Activated naive CD4-positive, alpha-beta T cell treated with anti-CD3 and anti-CD28 coated beads, Interleukin-2, amount 50 U/mL, for 24 hours (primary cell): Measurements from ENCODE around the gene WNT9A.

ENCODE experiments used
- H3K27ac Mint-ChIP-seq: one replicate; pipeline ENCODE4 v1.8.0; 2021; ENCODE audit warnings: mild to moderate bottlenecking, mixed read lengths
- H3K27me3 Mint-ChIP-seq: one replicate; pipeline ENCODE4 v1.8.0; 2021; ENCODE audit warnings: mixed read lengths
- H3K36me3 Mint-ChIP-seq: one replicate; pipeline ENCODE4 v1.8.0; 2021; ENCODE audit warnings: mixed read lengths
- H3K4me1 Mint-ChIP-seq: one replicate; pipeline ENCODE4 v1.8.0; 2021; ENCODE audit warnings: mixed read lengths
- H3K4me3 Mint-ChIP-seq: one replicate; pipeline ENCODE4 v1.8.0; 2021; ENCODE audit warnings: mild to moderate bottlenecking, mixed read lengths
- H3K9me3 Mint-ChIP-seq: one replicate; pipeline ENCODE4 v1.8.0; 2021; ENCODE audit warnings: mixed read lengths

WNT9A gene

GRCh38 chr1:227961651-227962466, 14.1 kb upstream of the WNT9A start:
- H3K9me3 Mint-ChIP-seq: no peaks in the 10 kb centered on the region
- no peak overlapping the region for H3K4me3 Mint-ChIP-seq
- H3K27me3 Mint-ChIP-seq: peaks cover 10% of the 10 kb centered on the region
- H3K36me3 Mint-ChIP-seq: peaks cover 1% of the 10 kb centered on the region
- no peak overlapping the region for H3K27ac Mint-ChIP-seq
- H3K4me1 Mint-ChIP-seq: no peaks in the 10 kb centered on the region

GRCh38 chr1:227959325-227959860, 11.7 kb upstream of the WNT9A start:
- Mint-ChIP-seq H3K27me3 (peaks cover 22% of the 10 kb centered on the region), H3K4me3 (no peak overlapping the region), H3K36me3 (peaks cover 1% of the 10 kb centered on the region), H3K9me3 (no peaks in the 10 kb centered on the region), H3K27ac (no peak overlapping the region), H3K4me1 (no peaks in the 10 kb centered on the region)

- Mint-ChIP-seq H3K9me3 (no peaks in the 10 kb centered on the region), H3K4me3 (no peak overlapping the region), H3K4me1 (no peaks in the 10 kb centered on the region), H3K36me3 (peaks cover 1% of the 10 kb centered on the region), H3K27ac (no peak overlapping the region), H3K27me3 (peaks cover 24% of the 10 kb centered on the region)
Measured at GRCh38 chr1:227958617-227959324, 11.0 kb upstream of the WNT9A start.

GRCh38 chr1:227955808-227956207, 8.1 kb upstream of the WNT9A start:
- Mint-ChIP-seq H3K4me3 (no peak overlapping the region), H3K27ac (no peak overlapping the region), H3K4me1 (no peaks in the 10 kb centered on the region), H3K9me3 (no peaks in the 10 kb centered on the region), H3K36me3 (peaks cover 1% of the 10 kb centered on the region), H3K27me3 (peaks cover 24% of the 10 kb centered on the region)

DNA sequence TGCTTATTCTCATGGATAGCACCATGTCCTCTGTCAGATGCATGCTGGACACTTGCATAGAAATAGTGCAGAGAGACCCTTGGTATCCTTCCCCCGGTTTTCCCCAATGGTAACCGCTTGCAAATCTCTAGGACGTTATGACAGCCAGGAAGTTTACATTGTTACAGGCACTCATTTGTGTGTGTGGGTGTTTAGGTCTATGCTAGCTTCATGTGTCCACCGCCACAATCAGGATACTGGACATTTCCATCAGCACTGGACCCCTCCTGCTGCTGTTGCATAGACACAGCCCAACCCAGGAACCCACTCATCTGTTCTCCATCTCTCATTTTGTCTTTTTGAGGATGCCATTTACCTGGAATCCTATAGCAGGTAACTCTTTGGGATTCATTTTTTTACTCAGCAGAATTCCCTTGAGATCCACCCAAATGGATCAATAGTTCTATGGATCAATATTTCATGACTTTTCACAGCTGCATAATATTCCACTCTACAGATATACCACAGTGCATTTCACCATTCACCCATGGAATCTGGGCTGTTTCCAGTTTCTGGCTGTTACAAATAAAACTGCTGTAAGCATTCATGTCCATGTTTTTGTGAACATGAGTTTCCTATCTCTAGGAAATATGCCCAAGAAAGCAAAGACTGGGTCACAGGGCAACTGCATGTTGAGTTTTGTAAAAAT, 6.6 kb upstream of the WNT9A start:
- H3K4me1 Mint-ChIP-seq: no peaks in the 10 kb centered on the region
- no peak overlapping the region for H3K27ac Mint-ChIP-seq
- peaks cover 26% of the 10 kb centered on the region for H3K27me3 Mint-ChIP-seq
- no peaks in the 10 kb centered on the region for H3K9me3 Mint-ChIP-seq
- H3K36me3 Mint-ChIP-seq: peaks cover 1% of the 10 kb centered on the region
- H3K4me3 Mint-ChIP-seq: no peak overlapping the region

DNA sequence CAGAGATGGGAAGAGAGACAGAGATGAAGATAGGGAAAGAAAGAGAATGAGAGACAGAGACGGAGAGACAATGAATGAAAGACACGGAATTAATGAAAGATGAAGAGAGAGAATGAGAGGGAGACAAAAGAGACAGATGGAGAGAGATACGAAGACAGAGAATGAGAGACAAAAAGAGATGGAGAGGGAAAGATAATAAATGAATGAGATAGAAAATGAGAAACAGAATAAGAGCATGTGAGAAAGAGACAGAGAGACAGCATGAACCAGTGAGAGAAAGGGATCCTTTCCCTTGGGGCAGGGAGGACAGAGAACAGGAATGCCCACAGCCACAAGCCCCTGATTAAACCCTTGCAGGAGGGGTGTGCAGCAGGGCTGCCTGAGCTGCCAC, 5.3 kb upstream of the WNT9A start:
- Mint-ChIP-seq H3K4me1 (no peaks in the 10 kb centered on the region), H3K27me3 (peaks cover 23% of the 10 kb centered on the region)

DNA sequence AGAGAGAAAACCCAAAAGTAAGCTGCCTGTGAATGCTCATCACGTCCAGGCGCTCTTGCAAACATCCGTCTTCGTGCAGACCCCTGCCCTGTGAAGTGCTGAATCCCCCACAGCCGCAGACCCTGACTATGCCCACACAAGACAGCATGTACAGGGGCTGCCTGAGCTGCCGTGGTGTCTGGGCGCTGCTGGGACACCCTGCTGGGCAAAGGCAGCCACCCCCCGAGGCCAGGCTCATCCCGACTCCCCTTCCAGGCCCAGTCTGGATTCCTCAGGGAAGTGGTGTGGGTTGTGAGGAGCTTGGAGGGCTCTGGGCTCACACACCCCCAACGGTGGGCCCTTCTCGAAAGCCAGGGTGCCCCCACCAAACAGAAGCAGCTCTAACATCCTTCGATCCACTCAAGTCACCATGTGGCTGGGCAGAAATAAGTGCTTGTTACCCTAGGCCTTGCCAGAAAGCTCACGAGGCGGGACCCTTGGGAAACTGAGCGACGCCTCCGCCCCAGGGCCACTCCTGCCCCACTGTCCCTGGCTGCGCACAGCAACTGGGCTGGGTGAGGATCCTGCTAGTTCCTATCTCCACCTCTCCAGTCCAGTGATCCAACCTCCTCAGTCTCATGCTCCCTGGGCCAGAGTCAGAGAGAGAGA, 4.8 kb upstream of the WNT9A start:
- Mint-ChIP-seq H3K4me3 (no peak overlapping the region), H3K9me3 (no peaks in the 10 kb centered on the region)

More for the DNA sequence above, 5.3 kb upstream of the WNT9A start:
- H3K27ac Mint-ChIP-seq: peak overlapping the region; percentile 4
- H3K4me3 Mint-ChIP-seq: no peak overlapping the region
- no peaks in the 10 kb centered on the region for H3K9me3 Mint-ChIP-seq
- peaks cover 1% of the 10 kb centered on the region for H3K36me3 Mint-ChIP-seq

DNA sequence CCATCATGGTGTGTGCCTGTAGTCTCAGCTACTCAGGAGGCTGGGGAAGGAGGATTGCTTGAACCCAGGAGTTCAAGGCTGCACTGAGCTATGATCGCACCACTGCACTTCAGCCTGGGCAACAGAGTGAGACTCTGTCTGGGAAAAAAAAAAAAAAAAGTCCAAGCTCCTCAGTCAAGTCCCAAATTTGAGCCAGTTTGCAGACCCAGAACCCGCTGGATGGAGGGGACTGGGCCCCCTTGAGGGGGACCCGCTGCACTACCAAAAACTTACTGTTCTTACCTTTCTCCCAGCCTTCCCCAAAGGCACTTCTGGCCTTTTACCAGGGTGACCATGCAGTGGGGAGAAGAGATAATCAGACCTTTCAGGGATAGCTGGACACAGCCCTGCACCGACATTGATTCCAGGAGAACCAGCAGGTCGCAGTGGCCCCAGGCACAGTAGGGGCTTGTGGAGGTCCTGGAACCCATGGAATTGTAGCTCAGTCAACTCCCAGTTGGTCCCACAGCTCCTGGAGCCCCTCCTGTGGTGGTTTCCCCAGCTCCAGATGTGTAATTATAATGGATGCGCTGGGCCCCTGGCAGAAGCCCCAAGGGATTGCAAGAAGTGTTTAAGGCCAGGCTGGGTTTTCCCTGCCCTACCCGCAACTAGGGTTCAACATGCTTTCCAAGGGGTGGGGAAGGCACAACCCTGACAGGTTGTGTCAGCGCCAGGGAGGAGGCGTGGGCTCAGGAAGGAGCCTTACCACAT, 4.1 kb upstream of the WNT9A start:
- Mint-ChIP-seq H3K4me3 (no peak overlapping the region), H3K36me3 (no peaks in the 10 kb centered on the region), H3K27me3 (peaks cover 17% of the 10 kb centered on the region), H3K27ac (no peak overlapping the region), H3K4me1 (peaks cover 3% of the 10 kb centered on the region), H3K9me3 (no peaks in the 10 kb centered on the region)

More for the DNA sequence above, 4.8 kb upstream of the WNT9A start:
- Mint-ChIP-seq H3K27ac (no peak overlapping the region), H3K27me3 (peaks cover 19% of the 10 kb centered on the region), H3K36me3 (no peaks in the 10 kb centered on the region), H3K4me1 (no peaks in the 10 kb centered on the region)

DNA sequence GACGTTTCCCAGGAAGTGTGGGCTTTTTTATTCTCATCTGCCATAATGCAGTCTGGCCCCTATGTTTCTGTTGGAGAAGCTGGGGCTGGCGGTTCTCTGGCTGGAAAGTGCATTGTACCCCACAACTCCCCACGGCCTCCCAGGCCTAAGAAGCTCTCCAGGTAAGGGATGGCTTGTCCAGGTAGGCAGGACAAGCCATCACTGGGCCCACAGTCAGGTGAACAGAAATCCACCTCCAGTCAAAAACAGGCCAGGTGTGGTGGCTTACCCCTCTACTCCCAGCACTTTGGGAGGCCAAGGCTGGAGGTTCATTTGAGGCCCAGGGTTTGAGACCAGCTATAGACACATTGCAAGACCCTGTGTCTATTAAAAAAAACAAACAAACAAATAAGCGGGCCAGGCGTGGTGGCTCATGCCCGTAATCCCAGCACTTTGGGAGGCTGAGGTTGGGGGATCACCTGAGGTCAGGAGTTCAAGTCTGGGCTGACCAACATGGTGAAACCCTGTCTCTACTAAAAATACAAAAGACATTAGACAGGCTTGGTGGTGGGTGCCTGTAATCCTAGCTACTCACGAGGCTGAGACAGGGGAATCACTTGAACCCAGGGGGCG, 3.1 kb upstream of the WNT9A start:
- H3K4me3 Mint-ChIP-seq: no peak overlapping the region
- H3K27me3 Mint-ChIP-seq: peaks cover 14% of the 10 kb centered on the region

DNA sequence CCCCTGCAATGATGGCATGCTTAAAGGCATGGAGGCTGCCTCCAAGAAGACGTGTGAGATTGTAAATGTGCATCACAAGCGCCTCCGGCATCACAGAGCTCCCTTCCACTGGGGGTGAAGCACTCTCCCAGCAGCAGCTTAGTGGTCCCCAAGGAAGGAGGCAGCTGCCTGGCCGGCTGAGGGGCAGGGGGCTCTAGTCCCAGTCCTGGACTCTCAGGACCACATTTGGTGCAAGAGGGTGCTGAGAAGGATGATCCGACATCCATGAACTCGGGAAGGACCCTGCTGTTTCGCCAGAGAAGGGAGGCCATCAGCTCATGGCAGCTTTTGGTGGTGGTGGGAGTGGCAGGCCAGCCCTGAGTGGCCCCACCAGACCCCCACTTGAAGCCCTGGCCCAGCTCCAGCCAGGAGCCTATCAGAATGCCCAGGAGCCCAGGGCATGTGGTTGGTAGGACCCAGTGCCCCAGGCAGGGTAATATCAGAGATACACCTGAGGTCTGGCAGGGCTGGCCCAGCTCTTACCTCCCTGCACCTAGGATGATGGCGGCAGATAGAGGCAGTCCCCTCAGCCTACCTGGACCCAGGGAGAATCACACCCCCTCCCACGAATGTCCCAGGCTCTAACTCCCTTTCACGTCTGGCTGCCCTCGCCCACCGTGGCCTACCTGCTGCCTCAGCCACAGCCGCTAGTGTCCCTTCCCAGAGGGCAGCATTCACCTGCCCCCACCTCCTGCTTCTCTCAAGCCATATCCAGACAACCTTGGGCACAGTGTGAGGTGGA, 2.4 kb upstream of the WNT9A start:
- no peak overlapping the region for H3K27ac Mint-ChIP-seq
- no peaks in the 10 kb centered on the region for H3K9me3 Mint-ChIP-seq
- H3K4me1 Mint-ChIP-seq: peaks cover 6% of the 10 kb centered on the region
- peaks cover 9% of the 10 kb centered on the region for H3K27me3 Mint-ChIP-seq
- no peak overlapping the region for H3K4me3 Mint-ChIP-seq
- no peaks in the 10 kb centered on the region for H3K36me3 Mint-ChIP-seq

More for the DNA sequence above, 3.1 kb upstream of the WNT9A start:
- no peaks in the 10 kb centered on the region for H3K36me3 Mint-ChIP-seq
- H3K4me1 Mint-ChIP-seq: peaks cover 5% of the 10 kb centered on the region
- H3K9me3 Mint-ChIP-seq: no peaks in the 10 kb centered on the region
- no peak overlapping the region for H3K27ac Mint-ChIP-seq

DNA sequence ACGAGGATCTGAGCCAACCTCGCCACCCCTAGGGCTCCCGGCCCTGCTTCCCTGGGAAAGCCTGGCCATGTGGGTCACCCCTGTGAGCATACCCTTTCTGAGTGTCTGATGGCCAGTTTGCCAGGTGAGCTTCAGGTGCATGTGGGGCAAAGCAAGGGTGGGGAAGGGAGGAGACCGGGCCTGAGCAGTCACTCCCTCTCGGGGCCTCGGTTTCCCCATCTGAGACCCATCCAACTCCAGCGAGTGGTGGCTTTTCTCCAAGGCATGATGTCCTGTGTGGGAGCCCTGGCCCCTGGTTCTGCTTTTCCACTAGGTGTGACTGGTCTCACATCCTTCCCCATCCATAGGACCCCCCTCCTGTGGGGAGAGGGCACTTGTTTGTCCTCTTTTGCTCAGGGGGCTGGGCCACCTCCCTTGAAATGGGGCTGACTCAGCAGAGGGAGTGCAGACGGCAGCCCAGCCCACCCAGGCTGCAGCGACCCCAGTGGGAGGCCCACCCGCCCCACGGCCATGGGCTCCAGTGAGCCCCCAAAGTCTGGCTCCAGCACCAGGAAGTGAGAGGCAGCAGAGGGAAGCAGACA, 1.7 kb upstream of the WNT9A start:
- H3K36me3 Mint-ChIP-seq: no peaks in the 10 kb centered on the region
- no peak overlapping the region for H3K4me3 Mint-ChIP-seq
- H3K27me3 Mint-ChIP-seq: peaks cover 5% of the 10 kb centered on the region
- H3K27ac Mint-ChIP-seq: no peak overlapping the region
- H3K4me1 Mint-ChIP-seq: peaks cover 6% of the 10 kb centered on the region
- no peaks in the 10 kb centered on the region for H3K9me3 Mint-ChIP-seq

- Mint-ChIP-seq H3K36me3 (no peaks in the 10 kb centered on the region), H3K27me3 (peaks cover 3% of the 10 kb centered on the region), H3K4me3 (peak overlapping the region; percentile 59), H3K9me3 (no peaks in the 10 kb centered on the region), H3K4me1 (peaks cover 6% of the 10 kb centered on the region), H3K27ac (no peak overlapping the region)
Measured at GRCh38 chr1:227948493-227949260, 945 bp upstream of the WNT9A start.

DNA sequence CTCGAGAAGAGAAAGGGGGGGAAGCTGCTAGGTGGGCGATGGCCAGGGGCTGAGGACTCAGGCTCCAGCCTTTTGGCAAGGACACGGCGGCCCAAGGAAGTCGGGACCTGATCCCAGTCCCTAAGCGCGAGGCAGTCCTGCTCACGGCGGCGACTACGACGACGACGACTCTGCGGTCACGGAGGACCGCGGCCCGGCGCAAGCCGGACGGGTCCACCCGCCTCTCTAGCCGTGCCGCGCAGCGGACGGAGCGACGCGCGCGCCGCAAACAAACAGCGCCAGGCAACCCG, 401 bp downstream of the WNT9A start:
- Mint-ChIP-seq H3K4me3 (peak overlapping the region; percentile 76), H3K27ac (no peak overlapping the region), H3K9me3 (no peaks in the 10 kb centered on the region), H3K27me3 (peaks cover 3% of the 10 kb centered on the region), H3K36me3 (no peaks in the 10 kb centered on the region), H3K4me1 (peaks cover 6% of the 10 kb centered on the region)
